Activated naive CD4-positive, alpha-beta T cell treated with anti-CD3 and anti-CD28 coated beads for 36 hours (primary cell): ENCODE measurements around the gene NOP58. TPM values are rescaled to one million over a fixed set of nuclear protein-coding genes. Genes with fewer than 3 reads are reported as not detected.
"Not testable (repeated sequence)": the region's sequence is repeated elsewhere in the genome, so short reads cannot be mapped to it uniquely, and the experiment has no call there.

Experiments
- CTCF ChIA-PET: fragments of 350-600 bp; sonication (Branson Sonifier 250); formaldehyde crosslinking; loops from one replicate; lab custom pipeline; 2021; ENCODE audit warnings: antibody characterized with exemption; lab: Charles Lee
- DNase-seq: peaks from one replicate; pipeline ENCODE4 v3.0.0-alpha.2; 2020
- H3K27ac Mint-ChIP-seq: one replicate; pipeline ENCODE4 v1.8.0; 2021; ENCODE audit warnings: mild to moderate bottlenecking, mixed read lengths
- H3K27me3 Mint-ChIP-seq: one replicate; pipeline ENCODE4 v1.8.0; 2021; ENCODE audit warnings: low read depth, mixed read lengths
- H3K36me3 Mint-ChIP-seq: one replicate; pipeline ENCODE4 v1.8.0; 2021; ENCODE audit warnings: low read depth, mixed read lengths
- H3K4me1 Mint-ChIP-seq: one replicate; pipeline ENCODE4 v1.8.0; 2021; ENCODE audit warnings: low read depth, mixed read lengths
- H3K4me3 Mint-ChIP-seq: one replicate; pipeline ENCODE4 v1.8.0; 2021; ENCODE audit warnings: mild to moderate bottlenecking, moderate library complexity, mixed read lengths
- H3K9me3 Mint-ChIP-seq: one replicate; pipeline ENCODE4 v1.8.0; 2021; ENCODE audit warnings: mixed read lengths
- intact Hi-C: fragments of 100-400 bp; cut with micrococcal nuclease; formaldehyde crosslinking; loops from one replicate; pipeline ENCODE4 v1.15.1; 2023
- total RNA-seq, 2 experiments: library from RNA; stranded (reverse); gene quantifications; one replicate each; pipeline ENCODE4 v1.2.3, GENCODE V29; 2021

NOP58 gene
- total RNA-seq, 2 experiments from 2014 or later = 118 to 123 TPM

GRCh38 chr2:202314116-202314515 lies 48.6 kb downstream of the NOP58 start:
- Mint-ChIP-seq H3K36me3 (peaks cover 13% of the 10 kb centered on the region), H3K4me3 (no peak overlapping the region), H3K27ac (no peak overlapping the region), H3K4me1 (no peaks in the 10 kb centered on the region), H3K9me3 (no peaks in the 10 kb centered on the region), H3K27me3 (no peaks in the 10 kb centered on the region)
- intact Hi-C loops = no loop called here
- CTCF ChIA-PET = no interaction called here
- DNase-seq = no peak

- CTCF ChIA-PET = interaction anchor here (0.6 kb wide), 1 partner anchor 124 kb away, joined by 3 read pairs; no protein-coding TSS in a partner anchor
- no peaks in the 10 kb centered on the region for H3K9me3 Mint-ChIP-seq
- no peaks in the 10 kb centered on the region for H3K4me1 Mint-ChIP-seq
- H3K36me3 Mint-ChIP-seq = peaks cover 3% of the 10 kb centered on the region
- intact Hi-C loops = no loop called here
- no peak for DNase-seq
- no peaks in the 10 kb centered on the region for H3K27me3 Mint-ChIP-seq
- H3K4me3 Mint-ChIP-seq = no peak overlapping the region
- H3K27ac Mint-ChIP-seq = no peak overlapping the region
Measured at GRCh38 chr2:202317080-202317857, 51.7 kb downstream of the NOP58 start.

DNA sequence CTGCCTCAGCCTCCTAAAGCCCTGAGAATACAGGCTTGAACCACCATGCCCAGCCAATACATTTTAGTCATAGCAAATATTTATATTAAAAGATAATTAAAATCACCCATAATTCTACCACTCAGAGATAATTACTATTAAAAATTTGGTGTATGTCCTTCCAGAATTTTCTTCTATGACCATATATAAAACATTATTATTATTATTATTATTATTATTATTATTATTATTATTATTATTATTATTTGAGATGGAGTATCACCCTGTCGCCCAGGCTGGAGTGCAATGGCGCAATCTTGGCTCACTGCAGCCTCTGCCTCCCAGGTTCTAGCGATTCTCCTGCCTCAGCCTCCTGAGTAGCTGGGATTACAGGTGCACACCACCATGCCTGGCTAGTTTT lies 54.8 kb downstream of the NOP58 start:
- H3K9me3 Mint-ChIP-seq, DNase-seq, H3K27me3 Mint-ChIP-seq, CTCF ChIA-PET, H3K4me3 Mint-ChIP-seq, H3K27ac Mint-ChIP-seq, H3K4me1 Mint-ChIP-seq, intact Hi-C loops: not testable (repeated sequence)
- peaks cover 12% of the 10 kb centered on the region for H3K36me3 Mint-ChIP-seq

DNA sequence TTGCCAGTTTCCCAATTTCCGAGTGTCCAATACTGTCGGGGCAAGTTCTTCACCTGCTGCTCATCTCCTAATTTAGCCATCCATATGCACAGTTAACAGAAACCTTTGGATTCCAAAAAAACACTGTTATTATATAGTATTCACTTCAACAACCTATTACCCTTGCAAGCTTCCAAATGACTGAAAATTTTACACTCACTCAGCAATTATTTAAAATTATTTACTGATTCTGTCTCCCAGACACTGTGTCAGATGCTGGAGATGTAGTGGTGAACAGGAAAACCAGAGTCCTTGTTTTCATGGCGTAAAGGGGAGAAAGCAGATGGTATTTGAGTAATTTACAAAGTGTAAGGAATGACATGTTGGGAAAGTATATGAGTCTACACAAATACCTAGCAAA lies 56.9 kb downstream of the NOP58 start:
- no peaks in the 10 kb centered on the region for H3K27me3 Mint-ChIP-seq
- no peak overlapping the region for H3K27ac Mint-ChIP-seq
- no peak overlapping the region for H3K4me3 Mint-ChIP-seq
- H3K36me3 Mint-ChIP-seq = peaks cover 10% of the 10 kb centered on the region
- CTCF ChIA-PET = no interaction called here
- intact Hi-C loops = no loop called here
- no peaks in the 10 kb centered on the region for H3K4me1 Mint-ChIP-seq
- H3K9me3 Mint-ChIP-seq = no peaks in the 10 kb centered on the region
- DNase-seq = no peak

- Mint-ChIP-seq H3K4me1 (no peaks in the 10 kb centered on the region), H3K36me3 (peaks cover 9% of the 10 kb centered on the region), H3K4me3 (no peak overlapping the region), H3K27me3 (no peaks in the 10 kb centered on the region), H3K27ac (no peak overlapping the region), H3K9me3 (no peaks in the 10 kb centered on the region)
- no peak for DNase-seq
- CTCF ChIA-PET = interaction anchor here (0.6 kb wide), 1 partner anchor 48 kb away, joined by 5 read pairs; no protein-coding TSS in a partner anchor
- intact Hi-C loops = no loop called here
Measured at GRCh38 chr2:202327858-202328257, 62.3 kb downstream of the NOP58 start.

DNA sequence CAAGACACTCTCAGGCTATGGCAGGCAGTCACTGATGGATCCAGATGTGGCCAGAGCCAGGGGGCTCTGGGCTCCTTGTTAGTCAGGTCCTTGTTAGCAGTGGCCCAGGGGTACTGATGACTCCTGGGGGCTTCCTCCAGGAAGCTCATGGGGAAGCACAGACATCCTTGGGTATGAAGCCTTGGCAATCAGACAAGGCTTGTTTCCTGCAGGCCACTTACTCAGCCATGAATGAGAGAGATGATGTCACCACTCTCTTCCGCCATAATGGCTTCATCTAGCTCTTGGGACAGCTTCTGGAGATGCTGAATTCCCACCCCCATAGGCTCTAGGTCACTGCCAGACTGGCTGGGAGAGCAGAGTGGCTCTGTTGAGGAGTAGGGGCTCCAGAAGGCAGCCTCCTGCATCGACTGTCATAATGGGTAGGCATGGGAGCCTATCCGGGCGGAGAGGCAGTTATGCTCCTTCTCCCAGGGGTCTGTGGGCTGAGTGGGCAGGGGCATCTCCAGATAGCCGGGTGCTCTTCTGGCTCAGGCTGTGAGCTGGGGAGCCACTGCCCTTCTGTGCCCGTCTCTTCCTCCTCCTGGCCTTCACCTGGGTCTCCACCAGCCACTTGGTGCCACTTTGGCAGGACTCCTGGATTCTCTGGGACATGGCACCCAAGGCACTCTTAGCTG lies 70.4 kb downstream of the NOP58 start:
- CTCF ChIA-PET = no interaction called here
- no peak overlapping the region for H3K27ac Mint-ChIP-seq
- intact Hi-C loops = no loop called here
- no peaks in the 10 kb centered on the region for H3K9me3 Mint-ChIP-seq
- H3K4me1 Mint-ChIP-seq = no peaks in the 10 kb centered on the region
- H3K4me3 Mint-ChIP-seq = no peak overlapping the region
- DNase-seq = no peak
- no peaks in the 10 kb centered on the region for H3K36me3 Mint-ChIP-seq
- no peaks in the 10 kb centered on the region for H3K27me3 Mint-ChIP-seq

DNA sequence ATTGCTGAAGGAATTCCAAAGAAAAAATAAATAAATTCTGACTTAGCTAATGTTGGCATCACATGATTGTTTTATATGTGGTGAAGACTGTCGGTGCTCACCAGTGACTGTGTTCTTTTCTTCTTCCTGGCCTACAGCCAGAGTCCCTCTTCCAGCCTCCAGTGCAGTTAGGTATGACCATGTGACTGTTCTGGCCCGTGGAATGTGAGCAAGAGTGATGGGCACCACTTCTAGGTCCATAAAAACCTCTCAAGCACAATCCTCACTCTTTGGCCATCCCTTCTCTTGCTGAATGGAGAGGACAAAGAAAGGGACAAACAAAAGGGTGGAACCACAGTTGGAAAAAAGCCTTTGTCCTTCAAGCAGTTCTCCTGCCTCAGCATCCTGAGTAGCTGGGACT lies 71.6 kb downstream of the NOP58 start:
- intact Hi-C loops = no loop called here
- DNase-seq = no peak
- Mint-ChIP-seq H3K9me3 (no peaks in the 10 kb centered on the region), H3K4me1 (no peaks in the 10 kb centered on the region), H3K4me3 (no peak overlapping the region), H3K27me3 (no peaks in the 10 kb centered on the region), H3K27ac (no peak overlapping the region), H3K36me3 (no peaks in the 10 kb centered on the region)
- CTCF ChIA-PET = no interaction called here

DNA sequence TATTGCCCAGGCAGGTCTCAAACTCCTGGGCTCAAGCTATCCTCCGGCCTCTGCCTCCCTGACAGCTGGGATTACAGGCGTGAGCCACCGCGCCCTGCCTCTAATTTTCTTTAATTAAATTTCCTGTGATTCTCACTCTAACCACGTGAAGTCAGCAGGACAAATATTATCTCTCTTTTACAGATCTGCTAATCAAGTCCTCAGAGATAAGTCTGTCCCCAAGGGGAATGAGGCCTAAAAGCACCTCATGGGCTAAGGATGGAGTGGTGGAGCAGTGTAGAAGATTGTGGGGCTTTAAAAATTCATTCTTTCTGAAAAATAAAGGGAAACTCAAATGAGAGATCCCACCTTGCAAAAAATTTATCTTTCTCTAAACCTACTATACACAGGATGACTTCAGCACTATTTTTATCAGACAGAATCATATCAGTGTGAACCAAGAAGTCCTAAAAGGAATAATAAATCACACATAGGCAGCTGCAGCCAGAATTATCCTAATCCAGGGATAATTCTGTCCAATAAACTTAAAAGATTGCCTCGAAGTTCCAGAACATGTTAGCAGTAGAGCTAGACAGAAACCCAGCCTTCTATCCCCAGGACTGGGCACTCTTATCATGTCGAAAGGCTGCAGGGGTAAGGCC lies 72.3 kb downstream of the NOP58 start:
- no peak for DNase-seq

GRCh38 chr2:202339071-202339870 lies 73.7 kb downstream of the NOP58 start:
- Mint-ChIP-seq H3K27me3 (no peaks in the 10 kb centered on the region), H3K4me3 (no peak overlapping the region), H3K4me1 (no peaks in the 10 kb centered on the region), H3K9me3 (no peaks in the 10 kb centered on the region), H3K36me3 (no peaks in the 10 kb centered on the region), H3K27ac (no peak overlapping the region)
- intact Hi-C loops = no loop called here
- no peak for DNase-seq
- CTCF ChIA-PET = interaction anchor here (1.1 kb wide), 1 partner anchor 24 kb away, joined by 3 read pairs; no protein-coding TSS in a partner anchor

More for the DNA sequence above, 72.3 kb downstream of the NOP58 start:
- H3K9me3 Mint-ChIP-seq = no peaks in the 10 kb centered on the region
- CTCF ChIA-PET = no interaction called here
- H3K27me3 Mint-ChIP-seq = no peaks in the 10 kb centered on the region
- H3K4me1 Mint-ChIP-seq = no peaks in the 10 kb centered on the region
- no peaks in the 10 kb centered on the region for H3K36me3 Mint-ChIP-seq
- intact Hi-C loops = no loop called here
- no peak overlapping the region for H3K27ac Mint-ChIP-seq
- no peak overlapping the region for H3K4me3 Mint-ChIP-seq

DNA sequence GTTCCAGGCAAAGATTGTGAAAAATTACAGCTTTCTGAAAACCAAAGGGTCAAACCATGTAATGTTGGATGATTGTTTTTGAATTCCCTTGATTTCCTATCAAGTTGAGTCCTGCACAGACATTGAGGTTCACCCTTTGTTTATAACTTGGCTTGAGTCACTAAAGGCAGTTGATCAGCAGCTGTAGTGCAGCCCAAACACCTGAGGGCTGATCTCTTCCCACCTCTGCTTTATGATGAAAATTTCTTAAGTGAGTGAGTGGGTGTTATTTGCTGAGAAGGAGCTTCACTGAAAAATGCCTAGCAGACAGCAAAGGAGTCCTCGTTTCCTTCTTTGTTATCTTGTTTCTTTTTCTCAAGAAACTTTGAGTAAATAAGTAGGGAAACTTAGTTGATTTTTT lies 78.6 kb downstream of the NOP58 start:
- Mint-ChIP-seq H3K4me3 (no peak overlapping the region), H3K36me3 (no peaks in the 10 kb centered on the region), H3K4me1 (no peaks in the 10 kb centered on the region), H3K27me3 (no peaks in the 10 kb centered on the region), H3K9me3 (no peaks in the 10 kb centered on the region), H3K27ac (no peak overlapping the region)
- no peak for DNase-seq
- CTCF ChIA-PET = interaction anchor here (0.7 kb wide), 1 partner anchor 807 kb away, joined by 3 read pairs; no protein-coding TSS in a partner anchor
- intact Hi-C loops = no loop called here

DNA sequence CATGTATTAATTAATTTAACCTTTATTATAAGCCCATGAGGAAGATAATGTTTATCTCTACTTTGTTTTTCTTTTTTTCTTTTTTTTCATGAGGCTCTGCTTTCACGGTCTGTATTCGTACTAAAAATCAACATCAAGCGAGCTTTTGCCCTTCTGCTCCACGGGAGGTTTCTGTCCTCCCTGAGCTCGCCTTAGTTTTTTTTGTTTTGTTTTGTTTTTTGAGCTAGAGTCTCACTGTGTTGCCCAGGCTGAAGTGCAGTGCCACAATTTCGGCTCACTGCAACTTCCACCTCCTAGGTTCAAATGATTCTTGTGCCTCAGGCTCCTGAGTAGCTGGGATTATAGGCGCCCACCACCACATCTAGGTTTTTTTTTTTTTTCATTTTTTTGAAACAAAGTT lies 80.6 kb downstream of the NOP58 start:
- intact Hi-C loops = no loop called here
- no peaks in the 10 kb centered on the region for H3K9me3 Mint-ChIP-seq
- H3K36me3 Mint-ChIP-seq = no peaks in the 10 kb centered on the region
- CTCF ChIA-PET = interaction anchor here (0.6 to 0.7 kb wide), 2 partner anchors 13 to 122 kb away, joined by 3 to 6 read pairs; no protein-coding TSS in a partner anchor
- no peak overlapping the region for H3K27ac Mint-ChIP-seq
- H3K27me3 Mint-ChIP-seq = no peaks in the 10 kb centered on the region
- DNase-seq = no peak
- H3K4me1 Mint-ChIP-seq = no peaks in the 10 kb centered on the region
- H3K4me3 Mint-ChIP-seq = no peak overlapping the region
